ENCODE measurements around the gene KIF16B.
"Not testable (repeated sequence)": the region's sequence is repeated elsewhere in the genome, so short reads cannot be mapped to it uniquely, and the experiment has no call there.

The KIF16B gene

DNA sequence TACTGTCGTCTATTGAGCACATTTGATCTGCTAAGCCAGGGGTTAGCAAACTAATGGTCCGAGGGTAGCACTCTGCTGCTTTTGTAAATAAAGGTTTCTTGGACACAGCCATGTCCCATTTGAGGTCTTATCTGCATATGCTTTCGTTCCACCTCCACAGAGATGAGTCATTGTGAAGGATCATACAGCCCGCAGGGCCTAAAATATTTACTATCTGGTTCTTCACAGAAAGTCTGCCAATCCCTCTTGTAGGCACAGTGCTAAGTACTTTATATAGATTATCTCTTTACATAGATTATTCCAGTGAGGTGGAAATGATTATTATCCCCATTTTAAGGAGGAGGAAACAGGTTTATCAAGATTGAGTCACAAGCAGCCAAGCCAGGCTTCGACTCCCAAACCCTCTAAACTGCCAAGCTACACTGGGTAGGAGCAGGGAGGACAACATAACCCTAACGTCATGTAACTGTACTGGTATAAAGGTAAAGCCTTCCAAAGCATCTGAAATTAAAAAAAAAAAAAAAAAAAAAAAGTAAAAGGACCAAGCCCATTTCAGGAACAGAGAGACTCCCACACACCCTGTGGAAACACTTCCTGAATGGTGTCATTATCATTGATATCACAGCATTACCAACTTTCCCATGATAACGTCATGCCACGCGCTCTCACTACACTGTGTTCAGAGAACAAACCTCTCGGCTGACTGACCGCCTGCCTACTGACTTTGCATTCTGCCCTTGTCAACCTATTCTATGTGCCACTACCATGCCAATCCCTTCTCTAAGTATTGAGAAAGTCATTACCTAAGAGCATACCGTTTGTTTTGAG is 101.0 kb downstream of the KIF16B start:
- DNase-seq: no peak

DNA sequence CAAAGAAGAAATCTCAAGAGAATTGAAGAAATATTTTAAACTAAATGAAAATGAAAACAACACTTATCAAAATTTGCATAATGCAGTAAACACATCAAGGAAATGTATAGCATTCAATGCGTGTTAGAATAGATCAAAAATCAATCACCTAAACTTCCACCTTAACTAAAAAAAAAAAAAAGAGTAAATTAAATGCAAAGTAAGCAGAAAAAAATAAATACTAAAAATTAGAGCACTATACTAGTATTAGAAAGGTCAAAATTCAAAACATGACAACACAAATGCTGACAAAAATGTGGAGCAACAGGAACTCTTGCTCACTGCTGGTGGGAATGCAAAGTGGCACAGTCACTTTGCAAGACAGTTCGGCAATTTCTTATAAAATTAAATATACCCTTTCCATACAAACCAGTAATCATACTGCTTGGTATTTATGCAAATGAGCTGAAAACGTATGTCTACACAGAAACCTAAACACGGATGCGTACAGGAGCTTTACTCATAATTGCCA is 103.8 kb downstream of the KIF16B start:
- no peak for DNase-seq

DNA sequence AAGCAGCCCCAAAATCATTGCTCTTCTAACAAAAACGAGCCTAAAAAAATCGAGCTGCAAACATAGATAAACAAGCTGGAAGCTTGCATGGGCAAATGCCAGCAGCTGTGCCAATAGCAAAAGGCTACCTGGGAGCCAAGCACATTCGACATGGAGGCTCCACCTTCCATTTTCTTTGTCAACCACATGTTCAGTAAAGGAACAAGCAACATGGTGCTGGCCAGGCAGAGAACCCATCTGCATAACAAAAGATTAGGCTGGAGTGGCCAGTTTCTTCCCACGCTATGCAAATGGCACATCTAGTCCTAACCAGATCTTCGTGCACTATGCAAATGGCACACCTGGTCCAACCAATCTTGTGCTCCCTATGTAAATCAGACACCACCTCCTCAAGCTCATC is 110.5 kb downstream of the KIF16B start:
- DNase-seq: no peak

DNA sequence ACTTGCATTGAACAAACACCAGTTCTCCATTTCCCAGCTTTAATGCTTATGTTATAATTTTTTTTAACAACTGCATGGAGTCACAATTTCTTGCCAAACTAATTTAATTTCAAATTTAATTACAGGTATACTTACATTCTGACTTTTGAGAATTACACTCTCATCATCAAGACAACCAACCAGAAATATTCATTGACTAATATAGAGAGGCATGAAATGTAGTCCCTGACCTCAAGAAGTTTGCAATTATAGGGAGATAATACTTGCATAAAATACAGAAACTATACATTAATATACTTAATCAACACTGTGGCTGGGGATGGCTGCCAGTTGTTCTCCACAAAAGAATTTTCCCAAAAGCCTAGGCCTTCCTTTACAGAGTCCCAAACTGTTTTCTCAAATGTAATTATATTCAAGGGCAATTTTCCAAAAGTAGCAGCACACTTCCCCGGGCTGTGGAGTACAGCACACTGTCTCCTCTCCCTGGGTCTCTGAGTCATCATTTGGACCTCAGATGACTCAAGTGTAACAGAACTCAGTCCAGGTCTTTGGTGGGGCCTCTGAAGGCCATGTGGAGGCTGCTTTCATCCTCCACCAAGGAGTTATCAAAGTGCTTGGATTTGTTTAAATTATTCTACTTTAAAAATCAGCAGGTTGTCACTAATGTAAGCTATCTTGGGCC is 114.1 kb downstream of the KIF16B start:
- no peak for DNase-seq

DNA sequence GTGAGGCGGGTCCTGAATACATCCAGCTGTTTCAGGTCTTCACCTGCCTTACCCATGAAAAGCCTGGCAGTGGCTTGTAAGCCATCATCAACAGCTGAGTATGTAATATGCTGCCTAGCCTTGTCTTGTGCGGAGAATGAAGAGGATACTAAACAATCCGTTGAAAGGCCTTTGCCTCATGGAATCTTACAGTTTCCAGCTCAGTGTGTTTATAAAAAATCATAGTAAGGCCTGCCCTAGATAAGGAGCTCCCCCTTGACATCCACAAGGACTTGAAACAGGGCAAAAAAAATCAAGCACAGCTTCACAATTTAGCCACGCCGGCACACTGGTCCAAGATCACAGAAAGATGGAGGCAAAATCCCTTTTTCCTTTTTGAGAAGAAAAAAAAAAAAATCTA is 115.7 kb downstream of the KIF16B start:
- DNase-seq: no peak

DNA sequence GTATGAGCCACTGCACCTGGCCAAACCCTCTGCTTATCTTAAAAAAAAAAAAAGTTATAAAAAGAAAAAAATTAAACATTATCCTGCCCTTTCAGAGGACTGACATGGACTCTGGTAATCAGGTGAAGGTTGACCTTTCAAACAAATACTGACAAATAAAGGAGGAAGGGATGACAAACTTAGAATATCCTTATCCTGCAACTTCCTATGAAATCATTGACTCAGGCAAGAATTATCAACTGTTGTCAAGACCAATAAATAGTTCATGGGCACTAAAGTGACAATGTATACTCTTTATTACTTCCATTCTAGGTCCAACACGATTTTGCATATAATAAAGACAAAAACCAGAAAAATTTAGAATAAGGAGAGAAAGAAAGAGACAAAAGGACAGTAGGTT is 117.9 kb downstream of the KIF16B start:
- DNase-seq: no peak

DNA sequence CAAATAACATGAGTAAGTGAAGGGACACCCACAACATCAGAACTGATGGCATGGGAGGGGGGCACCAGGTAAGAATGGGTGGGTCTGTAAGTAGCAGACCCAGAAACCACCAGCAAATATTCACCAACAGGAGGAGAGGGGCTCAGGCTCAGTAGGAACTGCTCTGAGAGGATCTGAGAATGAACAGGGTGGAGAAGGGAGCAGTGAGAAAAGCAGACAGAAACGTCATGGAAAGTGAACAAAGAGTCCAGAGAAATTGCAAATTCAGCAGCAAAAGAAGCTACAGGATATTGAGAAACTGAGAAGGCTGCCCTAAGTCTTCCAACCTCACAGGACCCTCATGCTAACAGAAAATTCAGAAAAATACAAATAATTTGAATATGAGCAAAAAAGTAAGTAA is 121.3 kb downstream of the KIF16B start:
- no peak for DNase-seq

DNA sequence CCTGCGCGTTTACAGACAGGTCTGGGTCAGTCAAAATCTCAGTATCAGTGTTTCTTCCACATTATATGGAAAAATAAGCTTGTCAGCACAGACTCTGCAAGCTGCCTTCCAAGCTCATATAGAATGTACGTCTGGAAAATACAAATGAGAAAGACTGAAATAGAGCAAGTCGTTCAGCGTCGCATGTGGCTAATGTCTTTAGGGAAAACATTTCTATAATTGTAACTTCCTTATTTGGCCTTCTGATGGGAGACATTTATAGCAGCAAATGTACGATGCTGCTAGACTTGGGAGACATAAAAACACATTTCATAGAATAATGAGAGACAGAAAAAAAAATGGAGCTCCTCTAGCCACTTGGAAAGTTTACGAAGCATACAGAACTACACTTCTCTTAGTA is 122.2 kb downstream of the KIF16B start:
- no peak for DNase-seq

DNA sequence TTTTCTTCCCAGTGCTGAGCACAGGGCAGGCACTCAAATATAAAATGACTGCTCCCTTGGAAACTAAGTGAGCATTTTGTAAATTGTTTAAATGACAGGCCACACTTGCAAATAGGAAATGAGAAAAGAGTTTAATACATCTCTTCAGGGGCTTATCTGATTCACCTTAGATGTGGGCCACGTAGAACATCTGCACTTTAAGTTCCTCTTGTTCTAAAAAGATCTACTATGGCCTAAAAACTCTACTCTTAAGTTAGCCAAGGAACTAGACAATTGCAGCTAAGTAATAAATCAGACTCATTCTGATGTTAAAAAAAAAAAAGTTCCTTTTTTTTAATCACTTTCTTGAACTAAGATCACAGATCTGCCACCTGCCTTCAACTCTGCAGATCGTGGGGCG is 126.3 kb downstream of the KIF16B start:
- DNase-seq: no peak

DNA sequence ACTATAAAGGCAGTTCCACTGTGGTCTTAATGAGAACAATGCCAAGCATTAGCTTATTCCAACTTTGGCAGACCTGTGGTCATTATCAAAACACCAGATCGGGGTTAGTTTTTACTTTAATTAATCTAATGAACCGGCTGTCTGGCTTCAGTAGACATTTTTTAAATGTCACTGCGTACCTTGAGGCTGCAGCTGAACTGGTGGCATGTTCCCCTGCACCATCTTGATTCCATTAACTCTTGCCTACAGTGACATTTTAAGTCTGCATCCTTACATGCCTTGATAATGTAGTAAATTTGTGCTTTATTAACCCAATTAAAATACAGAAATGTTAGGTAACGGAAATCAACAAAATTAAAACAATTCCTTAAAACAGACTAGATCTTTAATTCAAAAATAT is 127.0 kb downstream of the KIF16B start:
- DNase-seq: no peak

DNA sequence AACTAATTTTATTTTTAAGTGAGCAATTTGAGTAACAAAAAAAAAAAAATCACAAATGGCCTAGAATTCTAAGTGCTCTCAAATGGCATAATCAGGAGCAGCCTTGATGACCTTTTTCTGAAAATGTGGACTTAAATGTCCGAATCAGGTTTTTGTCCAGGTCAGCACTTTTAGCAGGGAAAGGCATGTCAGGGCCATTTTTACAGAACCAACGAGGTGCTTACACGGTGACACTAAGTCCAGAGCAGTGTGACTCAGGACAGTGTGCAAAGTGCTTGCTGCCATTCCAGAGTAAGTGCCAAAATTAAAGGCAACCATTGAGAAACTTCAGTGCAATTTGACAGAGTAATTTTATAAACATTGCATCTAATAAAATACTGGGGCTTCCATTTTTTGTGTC is 127.8 kb downstream of the KIF16B start:
- DNase-seq: no peak

DNA sequence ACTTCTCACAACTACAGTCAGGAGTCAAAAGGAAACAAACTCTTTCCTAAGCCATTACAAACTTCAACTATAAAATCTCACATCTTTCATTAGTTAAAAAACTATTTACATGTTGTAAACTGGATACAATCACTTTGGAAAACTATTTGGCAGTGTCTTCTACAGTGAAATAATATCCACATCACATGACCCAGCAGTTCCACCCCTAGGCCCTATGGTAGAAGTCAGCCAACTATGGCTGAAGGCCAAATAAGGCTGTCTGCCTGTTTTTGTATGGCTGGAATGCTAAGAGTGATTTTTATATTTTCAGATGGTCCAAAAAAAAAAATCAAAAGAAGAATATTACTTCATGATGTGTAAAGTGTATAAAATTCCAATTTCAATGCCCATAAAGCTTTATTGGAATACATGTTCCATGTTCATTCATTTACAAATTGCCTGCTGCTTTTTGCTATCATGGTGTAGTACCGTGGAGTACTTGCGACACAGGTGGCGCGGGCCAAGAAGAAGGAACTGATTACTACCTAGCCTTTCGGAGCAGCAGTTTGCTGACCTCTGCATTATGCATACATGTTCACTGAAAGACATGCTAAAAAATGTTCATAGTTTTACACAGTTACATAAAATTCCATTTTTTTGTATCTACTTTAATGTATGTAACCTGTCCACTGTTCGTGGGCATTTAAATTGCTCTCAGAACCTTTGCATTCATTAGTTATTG is 129.0 kb downstream of the KIF16B start:
- no peak for DNase-seq

DNA sequence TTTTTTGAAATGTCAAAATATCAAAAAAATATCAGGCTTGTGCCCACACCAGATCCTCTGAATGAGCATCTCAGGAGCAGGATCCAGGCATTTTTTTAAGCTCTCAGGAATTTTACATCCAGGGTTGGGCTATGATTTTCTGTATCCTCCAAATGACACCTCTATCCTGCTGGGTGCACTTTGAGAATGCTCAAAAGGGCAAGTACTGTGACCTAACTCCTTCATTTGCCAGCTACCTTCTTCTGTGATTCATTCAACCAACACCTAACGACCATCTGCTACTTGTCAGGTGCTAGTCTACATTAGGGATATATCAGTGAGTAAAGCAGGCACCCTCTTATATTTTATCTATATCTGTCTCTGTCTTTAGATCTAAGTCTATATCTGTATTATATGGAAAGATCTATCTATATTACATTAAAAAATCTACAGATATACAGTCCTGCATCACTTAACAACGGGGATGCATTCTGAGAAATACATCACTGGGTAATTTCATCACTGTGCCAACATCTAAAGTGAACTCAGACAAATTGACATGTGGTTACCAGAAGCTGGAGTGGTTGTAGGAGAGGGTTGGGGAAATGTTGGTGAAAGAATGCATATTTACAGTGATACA is 131.6 kb downstream of the KIF16B start:
- no peak for DNase-seq

DNA sequence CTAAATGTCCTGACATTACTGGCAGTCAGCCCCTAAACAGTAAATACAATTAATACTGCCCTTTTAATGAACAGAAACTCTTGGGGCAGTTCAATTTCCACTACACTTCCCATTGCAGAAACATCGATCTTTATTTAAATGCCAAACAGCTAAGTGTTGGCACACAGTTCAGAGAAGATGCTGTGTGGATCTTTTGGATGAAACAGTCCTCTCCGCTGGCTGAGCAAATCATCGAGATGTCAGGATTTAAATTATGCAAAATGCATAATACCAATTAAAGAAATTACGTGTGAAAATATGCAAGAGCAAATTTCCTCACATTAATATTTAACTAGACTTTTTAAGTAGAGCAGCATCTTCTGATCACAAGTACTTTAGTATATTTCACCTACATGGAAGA is 132.6 kb downstream of the KIF16B start:
- DNase-seq: no peak

DNA sequence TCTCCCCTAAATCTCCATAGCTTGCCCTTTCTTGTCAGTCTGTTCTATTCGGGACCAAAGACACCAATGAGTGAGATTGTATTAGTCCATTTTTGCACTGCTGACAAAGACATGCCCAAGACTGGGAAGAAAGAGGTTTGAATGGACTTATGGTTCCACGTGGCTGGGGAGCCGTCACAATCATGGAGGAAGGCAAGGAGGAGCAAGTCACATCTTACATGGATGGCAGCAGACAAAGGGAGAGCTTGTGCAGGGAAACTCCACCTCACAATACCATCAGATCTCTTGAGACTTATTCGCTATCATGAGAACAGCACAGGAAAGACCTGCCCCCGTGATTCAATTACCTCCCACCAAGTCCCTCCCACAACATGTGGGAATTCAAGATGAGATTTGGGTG is 133.7 kb downstream of the KIF16B start:
- DNase-seq: not testable (repeated sequence)

DNA sequence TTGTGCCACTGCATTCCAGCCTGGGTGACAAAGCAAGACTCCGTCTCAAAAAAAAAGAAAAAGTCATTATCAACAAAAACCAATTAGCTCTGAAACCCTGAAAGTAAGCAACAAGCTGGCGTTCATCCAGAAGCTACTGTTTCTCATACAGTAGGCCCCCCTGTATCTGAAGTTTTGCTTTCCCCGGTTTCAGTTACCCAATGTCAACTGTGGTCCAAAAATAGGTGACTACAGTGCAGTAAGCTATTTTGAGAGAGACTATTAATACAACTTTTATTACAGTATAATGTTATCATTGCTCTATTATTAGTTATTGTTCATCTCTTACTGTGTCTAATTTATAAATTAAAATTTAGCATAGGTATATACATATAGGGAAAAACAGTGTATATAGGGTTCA is 135.1 kb downstream of the KIF16B start:
- no peak for DNase-seq

DNA sequence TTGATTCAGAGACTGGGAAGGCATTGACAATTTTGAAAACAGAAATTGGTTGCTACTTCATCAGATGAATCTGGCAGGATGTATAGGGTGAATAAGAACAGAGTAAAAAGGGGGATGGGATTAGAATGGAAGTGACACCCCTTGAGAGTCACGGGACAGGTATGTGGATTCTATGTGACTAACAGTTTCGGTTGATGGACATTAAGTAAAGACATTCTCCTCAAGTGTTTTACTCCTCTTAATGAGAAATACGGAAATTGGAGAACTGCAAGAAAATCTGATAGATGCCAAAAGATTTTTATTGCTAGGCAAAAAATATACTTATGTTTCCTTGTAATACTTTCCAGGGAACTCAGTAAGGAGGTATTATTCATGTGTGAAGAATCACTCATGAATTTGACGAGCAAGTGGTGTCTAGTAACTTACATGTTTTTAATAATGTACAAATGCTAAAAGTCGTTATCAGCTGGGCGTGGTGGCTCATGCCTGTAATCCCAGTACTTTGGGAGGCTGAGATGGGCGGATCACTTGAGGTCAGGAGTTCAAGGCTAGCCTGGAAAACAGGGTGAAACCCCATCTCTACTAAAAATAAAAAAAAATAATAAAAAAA is 135.8 kb downstream of the KIF16B start:
- DNase-seq: no peak

DNA sequence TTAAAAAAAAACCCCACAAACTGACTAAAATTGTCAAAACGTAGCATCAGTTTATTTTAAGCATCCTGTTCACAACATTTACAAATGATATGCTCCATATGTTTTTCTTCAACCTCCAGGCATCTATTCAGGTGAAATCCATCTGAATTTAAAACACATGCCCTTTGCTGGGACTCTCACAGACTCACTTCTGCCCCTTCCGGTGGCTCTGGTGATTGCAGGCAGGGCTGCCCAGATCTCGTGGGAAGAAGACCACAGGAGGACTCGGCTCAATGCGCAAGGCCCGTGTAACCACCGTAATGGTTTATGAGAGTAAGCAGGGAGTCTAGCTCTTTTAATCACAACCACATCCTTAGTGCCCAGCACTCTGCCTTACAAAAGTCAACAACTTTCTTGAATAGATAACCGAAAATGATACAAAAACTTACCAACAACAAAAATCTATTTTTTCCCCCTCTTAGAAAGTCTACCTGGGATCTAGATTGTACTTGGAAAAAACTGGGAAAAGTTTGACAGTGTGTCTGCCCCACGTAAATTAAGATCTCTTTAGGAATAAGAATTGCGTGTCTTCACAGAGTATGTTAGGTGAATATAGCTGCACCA is 139.1 kb downstream of the KIF16B start:
- peak; percentile 10 to 25 for DNase-seq

DNA sequence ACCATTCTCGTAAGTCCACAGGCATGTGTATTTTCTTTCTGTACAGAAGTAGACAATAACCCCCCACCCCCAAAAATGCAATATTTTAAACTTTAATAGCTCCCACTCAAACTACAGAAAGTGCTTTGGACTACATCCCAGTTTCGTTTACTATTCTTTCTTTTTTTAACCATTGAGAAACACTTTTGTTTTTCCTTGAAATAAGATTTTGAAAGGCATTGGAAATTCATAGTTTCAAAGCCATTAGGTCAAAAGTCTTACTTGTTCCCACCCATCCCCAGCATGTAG is 140.0 kb downstream of the KIF16B start:
- DNase-seq: no peak

DNA sequence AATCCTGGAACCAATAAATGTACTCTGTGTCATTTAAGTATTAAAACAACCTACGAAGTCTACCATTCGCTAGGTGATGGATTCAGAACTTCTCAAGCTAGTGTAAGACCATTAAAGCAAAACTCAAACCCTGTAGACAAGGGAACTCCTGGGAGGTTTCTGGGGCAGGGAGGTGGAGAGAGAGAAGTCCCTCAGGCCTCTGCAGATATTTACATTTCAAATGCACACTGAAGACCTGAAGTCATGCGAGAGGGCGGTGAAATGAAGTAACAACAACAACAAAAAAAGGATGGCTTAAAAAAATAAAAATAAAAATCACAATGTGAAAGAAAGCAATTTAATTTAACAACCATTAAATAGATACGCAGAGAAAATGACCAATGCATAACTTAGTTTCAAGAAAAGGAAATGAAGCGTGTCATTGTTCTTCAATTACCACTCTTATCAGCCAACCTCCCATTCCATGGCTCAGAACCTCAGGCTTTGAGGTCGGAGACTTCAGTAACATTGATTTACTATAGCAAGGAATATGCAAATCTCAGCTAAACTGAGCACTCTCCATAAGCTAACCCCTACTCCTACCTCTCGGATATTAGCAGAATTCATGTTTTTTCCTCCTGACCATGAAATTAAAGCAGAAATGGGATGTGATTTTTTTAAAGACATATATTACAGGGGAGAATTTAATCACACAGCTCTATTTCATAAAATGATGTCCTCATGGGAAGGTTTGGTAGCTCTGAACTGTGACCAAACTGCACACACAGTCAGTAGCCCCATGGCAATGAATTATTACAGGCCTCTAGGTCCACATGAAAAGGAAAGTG is 140.6 kb downstream of the KIF16B start:
- no peak for DNase-seq

DNA sequence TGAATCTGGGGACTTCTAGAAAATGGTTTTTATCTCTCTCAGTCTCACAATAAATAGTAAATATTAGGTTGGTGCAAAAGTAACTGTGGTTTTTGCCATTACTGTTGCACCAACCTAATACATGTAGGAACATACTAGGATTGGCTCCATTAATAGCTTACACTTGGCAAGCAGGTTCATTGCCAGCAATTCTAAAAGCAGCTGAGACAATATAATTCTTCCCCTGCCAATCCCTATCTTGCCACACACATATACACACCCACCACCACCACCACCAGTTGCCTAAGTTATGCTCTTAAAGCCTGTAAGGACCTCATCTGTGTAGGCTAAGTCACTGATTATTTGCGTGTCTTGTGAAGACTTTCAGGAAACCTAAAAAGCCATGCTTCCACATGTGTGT is 145.1 kb downstream of the KIF16B start:
- no peak for DNase-seq

DNA sequence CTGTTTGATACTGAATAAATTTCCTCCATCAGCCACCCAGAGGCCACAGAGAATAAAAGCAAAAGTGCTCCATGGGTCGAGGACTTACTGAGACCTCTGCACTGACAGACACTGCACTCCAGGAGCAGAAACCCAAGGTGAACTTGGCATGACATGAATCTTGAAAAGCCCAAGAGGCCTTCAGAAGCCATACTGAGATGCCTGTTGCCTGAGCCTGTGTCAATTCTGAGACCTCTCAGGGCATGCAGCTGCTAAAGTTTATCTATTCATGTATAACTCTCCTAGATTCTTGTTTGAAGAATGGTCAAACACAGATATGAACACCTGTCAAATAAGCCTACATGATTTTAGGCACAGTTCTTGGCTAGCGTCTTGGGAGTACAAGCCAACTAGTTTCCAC is 145.7 kb downstream of the KIF16B start:
- DNase-seq: no peak
